CD14-positive monocyte (primary cell): ENCODE results near the gene KLHL22. TPM values are rescaled to one million over a fixed set of nuclear protein-coding genes. Genes with fewer than 3 reads are reported as not detected.

Source experiments
- polyA plus RNA-seq, 3 donors: library from polyadenylated mRNA; depleted of rRNA in 1 of 3; unstranded in 2 of 3; stranded (reverse) in 1 of 3; fragments of 300-500 nt in 2 of 3; fragments of >200 nt in 1 of 3; fragmentation: Illumina TruSeq in 2 of 3; gene quantifications; 1 replicate in 2 of 3; 2 replicates in 1 of 3; pipeline ENCODE4 v1.2.3, GENCODE V29; 2012 to 2021
- small RNA-seq: library from RNA; depleted of rRNA; stranded (forward); fragments of <200 nt; gene quantifications from one replicate; pipeline ENCODE3, GENCODE V24; 2012; ENCODE audit warnings: low read depth; ENCODE audit not compliant: insufficient read length

Gene KLHL22
- polyA plus RNA-seq, 3 donors, result 7.8 to 15.6 (median 9.2) TPM

Small RNA genes within 50 kb of the gene (small RNA-seq; reads per million reads assigned to genes)
- gene RF00019, result not detected
- not detected for gene RN7SL812P
- gene RNU6-225P, result not detected
- not detected for gene RNY1P9

Other genes starting within 250 kb of the KLHL22 start
- gene RTN4R, start 227.5 kb downstream of the KLHL22 start, polyA plus RNA-seq, result not detected
- gene DGCR6L, start 175.7 kb downstream of the KLHL22 start, polyA plus RNA-seq, result 10 to 100 TPM; 33.0 to 62.8 (median 56.3) TPM
- gene ZNF74, start 101.6 kb downstream of the KLHL22 start, polyA plus RNA-seq, result 1 to 10 TPM; 1.9 to 4.8 (median 1.9) TPM
- gene SCARF2, start 58.0 kb downstream of the KLHL22 start, polyA plus RNA-seq, result under 1 TPM in 2 of 3 donors, not detected in 1; 0.12 to 0.51 TPM
- gene MED15, start 11.8 kb upstream of the KLHL22 start, polyA plus RNA-seq, result 100 to 1,000 TPM in 1 of 3 donors, 10 to 100 TPM in 2; 10.0 to 126 (median 17.8) TPM